NCI-H2227 (cell line): ENCODE results near the gene TRAPPC3.

Experiments used
- DNase-seq: peaks from one replicate; lab custom pipeline; 2025; ENCODE audit not compliant: unreplicated experiment; lab: John Stamatoyannopoulos, UW

The TRAPPC3 gene

GRCh38 chr1:36106269-36106668 lies 43.0 kb downstream of the TRAPPC3 start:
- DNase-seq = no peak

- no peak for DNase-seq
These were observed 47.7 kb downstream of the TRAPPC3 start for GRCh38 chr1:36101546-36101945.

GRCh38 chr1:36100376-36100775 lies 48.9 kb downstream of the TRAPPC3 start:
- no peak for DNase-seq

GRCh38 chr1:36099681-36100341 lies 49.5 kb downstream of the TRAPPC3 start:
- peak; percentile 90 for DNase-seq

- no peak for DNase-seq
These were observed 50.5 kb downstream of the TRAPPC3 start for GRCh38 chr1:36098650-36099365.

- no peak for DNase-seq
These were observed 51.3 kb downstream of the TRAPPC3 start for GRCh38 chr1:36097693-36098585.

- DNase-seq = peak; percentile 51
These were observed 52.5 kb downstream of the TRAPPC3 start for GRCh38 chr1:36096500-36097432.

- no peak for DNase-seq
These were observed 53.4 kb downstream of the TRAPPC3 start for GRCh38 chr1:36095760-36096405.

- no peak for DNase-seq
These were observed 54.6 kb downstream of the TRAPPC3 start for GRCh38 chr1:36094621-36095061.

- DNase-seq = no peak
These were observed 55.4 kb downstream of the TRAPPC3 start for GRCh38 chr1:36093929-36094328.

GRCh38 chr1:36093226-36093625 lies 56.1 kb downstream of the TRAPPC3 start:
- DNase-seq = no peak

- DNase-seq = no peak
These were observed 56.5 kb downstream of the TRAPPC3 start for GRCh38 chr1:36092798-36093185.

- no peak for DNase-seq
These were observed 57.0 kb downstream of the TRAPPC3 start for GRCh38 chr1:36092166-36092797.

- DNase-seq = no peak
These were observed 57.6 kb downstream of the TRAPPC3 start for GRCh38 chr1:36091698-36092097.

GRCh38 chr1:36091141-36091540 lies 58.1 kb downstream of the TRAPPC3 start:
- DNase-seq = no peak

GRCh38 chr1:36089393-36090121 lies 59.7 kb downstream of the TRAPPC3 start:
- peak; percentile 40 for DNase-seq

- peak; percentile 94 for DNase-seq
These were observed 60.5 kb downstream of the TRAPPC3 start, which contains the start of gene ADPRS for GRCh38 chr1:36088577-36089392. ADPRS (plus strand) TSS chr1:36088892; CDS start chr1:36088905, 13 bp downstream.

GRCh38 chr1:36088265-36088576 lies 61.1 kb downstream of the TRAPPC3 start:
- DNase-seq = peak; percentile 52
